GM10248 (cell line): Measurements from ENCODE around the gene GPR108.

Source experiments
- CTCF ChIA-PET: fragments of 300-600 bp; sonication (Branson Sonifier 250); formaldehyde crosslinking; extraction: SDS; loops from one replicate; lab custom pipeline; 2021; ENCODE audit warnings: antibody characterized with exemption; lab: Yijun Ruan, JAX
- POLR2A ChIA-PET: fragments of 350-650 bp; sonication (Branson Sonifier 250); formaldehyde crosslinking; extraction: SDS; loops from one replicate; lab custom pipeline; 2020; ENCODE audit warnings: antibody characterized with exemption; lab: Yijun Ruan, JAX
- DNase-seq: peaks from one replicate; pipeline ENCODE4 v3.0.0; 2012; ENCODE audit errors: extremely low spot score
- TF ChIP-seq, protein P1 (sequence below): IDR thresholded peaks from 2 replicates; pipeline ENCODE4 v1.5.1; 2012; ENCODE audit warnings: mild to moderate bottlenecking, low read depth; ENCODE audit errors: extremely low read depth, missing control alignments, control extremely low read depth

The GPR108 gene

DNA sequence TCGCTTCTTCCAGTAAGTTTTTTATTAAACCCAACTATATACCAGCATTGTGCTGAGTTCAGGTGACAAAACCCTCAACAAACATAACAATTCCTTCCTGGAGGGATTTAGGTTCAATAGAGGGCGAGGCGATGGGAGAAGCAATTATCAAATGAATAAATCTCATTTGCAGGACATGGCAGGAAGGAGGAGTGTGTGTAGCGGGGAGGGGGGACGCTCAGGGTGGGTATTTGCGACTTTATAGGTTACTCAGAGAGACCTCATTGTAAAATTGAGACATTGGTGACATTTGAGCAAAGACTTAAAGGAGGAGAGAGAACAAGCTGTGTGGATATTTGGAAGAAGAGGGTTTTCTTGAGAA is 20.8 kb downstream of the GPR108 start:
- TF ChIP-seq, protein P1, sequence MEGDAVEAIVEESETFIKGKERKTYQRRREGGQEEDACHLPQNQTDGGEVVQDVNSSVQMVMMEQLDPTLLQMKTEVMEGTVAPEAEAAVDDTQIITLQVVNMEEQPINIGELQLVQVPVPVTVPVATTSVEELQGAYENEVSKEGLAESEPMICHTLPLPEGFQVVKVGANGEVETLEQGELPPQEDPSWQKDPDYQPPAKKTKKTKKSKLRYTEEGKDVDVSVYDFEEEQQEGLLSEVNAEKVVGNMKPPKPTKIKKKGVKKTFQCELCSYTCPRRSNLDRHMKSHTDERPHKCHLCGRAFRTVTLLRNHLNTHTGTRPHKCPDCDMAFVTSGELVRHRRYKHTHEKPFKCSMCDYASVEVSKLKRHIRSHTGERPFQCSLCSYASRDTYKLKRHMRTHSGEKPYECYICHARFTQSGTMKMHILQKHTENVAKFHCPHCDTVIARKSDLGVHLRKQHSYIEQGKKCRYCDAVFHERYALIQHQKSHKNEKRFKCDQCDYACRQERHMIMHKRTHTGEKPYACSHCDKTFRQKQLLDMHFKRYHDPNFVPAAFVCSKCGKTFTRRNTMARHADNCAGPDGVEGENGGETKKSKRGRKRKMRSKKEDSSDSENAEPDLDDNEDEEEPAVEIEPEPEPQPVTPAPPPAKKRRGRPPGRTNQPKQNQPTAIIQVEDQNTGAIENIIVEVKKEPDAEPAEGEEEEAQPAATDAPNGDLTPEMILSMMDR: no peak
- ChIA-PET CTCF (interaction anchor here (1.2 to 1.8 kb wide), 3 partner anchors 11 to 147 kb away, joined by 3 to 5 read pairs (median 5); no protein-coding TSS in a partner anchor), POLR2A (no interaction called here)

DNA sequence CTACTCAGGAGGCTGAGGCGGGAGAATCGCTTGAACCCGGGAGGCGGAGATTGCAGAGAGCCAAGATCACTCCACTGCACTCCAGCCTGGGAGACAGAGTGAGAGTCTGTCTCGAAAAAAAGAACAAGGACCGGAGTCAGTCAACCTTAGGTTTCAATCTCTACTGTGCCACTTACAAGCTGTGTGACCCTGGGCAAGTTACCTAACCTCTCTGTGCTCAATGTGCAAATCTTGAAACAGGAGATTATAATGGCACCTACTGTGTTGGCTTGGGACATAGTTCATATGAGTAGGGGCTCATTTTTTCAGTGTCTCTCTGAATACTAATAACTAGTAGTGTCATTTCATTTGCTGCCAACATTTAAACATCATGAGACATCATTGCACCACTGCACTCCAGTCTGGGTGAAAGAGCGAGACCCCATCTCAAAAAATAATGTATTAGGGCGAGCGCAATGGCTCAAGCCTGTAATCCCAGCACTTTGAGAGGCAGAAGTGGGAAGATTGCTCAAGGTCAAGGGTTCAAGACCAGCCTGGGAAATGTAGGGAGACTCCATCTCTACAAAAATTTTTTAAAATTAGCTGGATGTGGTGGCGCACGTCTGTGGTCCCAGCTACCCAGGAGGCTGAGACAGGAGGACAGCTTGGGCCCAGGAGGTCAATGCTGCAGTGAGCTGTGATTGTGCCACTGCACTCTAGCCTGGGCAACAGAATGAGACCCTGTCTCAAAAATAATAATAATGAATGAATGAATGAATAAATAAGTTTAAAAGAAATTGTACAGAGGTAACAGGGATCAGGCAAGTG is 22.4 kb downstream of the GPR108 start:
- TF ChIP-seq, protein P1: no peak
- DNase-seq: no peak
- POLR2A ChIA-PET: no interaction called here
- CTCF ChIA-PET: interaction anchor here (1.8 kb wide), 1 partner anchor 149 kb away, joined by 5 read pairs; no protein-coding TSS in a partner anchor

More for the DNA sequence above, 20.8 kb downstream of the GPR108 start:
- no peak for DNase-seq

DNA sequence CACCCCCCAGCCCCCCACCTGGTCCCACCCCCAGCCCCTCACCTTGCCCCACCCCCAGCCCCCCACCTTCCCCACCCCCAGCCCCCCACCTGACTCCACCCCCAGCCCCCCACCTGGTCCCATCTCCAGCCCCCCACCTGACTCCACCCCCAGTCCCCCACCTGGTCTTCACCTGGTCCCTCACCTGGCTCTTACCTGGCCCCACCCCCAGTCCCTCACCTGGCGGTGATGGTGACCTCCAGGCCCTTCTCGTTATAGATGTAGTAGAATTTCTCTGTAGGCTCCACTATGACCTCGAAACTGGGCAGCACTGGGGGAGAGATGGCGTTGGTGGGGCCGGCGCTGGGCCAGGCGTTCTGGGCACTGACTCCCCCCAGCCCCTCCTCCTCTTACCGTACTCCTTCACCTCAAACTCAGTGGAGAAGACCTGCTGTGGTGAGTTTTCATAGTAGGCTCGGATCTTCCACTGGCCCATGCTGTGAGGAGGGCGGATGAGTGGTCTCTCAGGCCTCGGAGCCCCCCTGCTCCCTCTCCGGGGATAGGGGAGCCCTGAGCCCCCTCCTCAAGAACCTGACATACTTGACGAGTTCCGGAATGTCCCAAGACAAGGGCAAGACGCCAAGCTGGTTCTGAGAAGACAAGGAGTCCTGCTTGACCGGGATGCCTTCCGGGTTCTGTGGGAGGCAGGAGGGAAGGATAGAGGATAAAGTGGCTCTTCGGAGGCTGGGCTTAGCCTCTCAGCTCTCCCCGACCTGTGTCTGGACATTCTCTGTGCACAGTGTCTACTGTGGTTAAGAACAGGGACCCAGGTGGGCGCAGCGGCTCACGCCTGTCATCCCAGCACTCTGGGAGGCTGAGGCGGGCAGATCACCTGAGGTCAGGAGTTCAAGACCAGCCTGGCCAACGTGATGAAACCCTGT is 23.3 kb downstream of the GPR108 start:
- ChIA-PET CTCF (no interaction called here), POLR2A (no interaction called here)
- TF ChIP-seq, protein P1: no peak
- no peak for DNase-seq

DNA sequence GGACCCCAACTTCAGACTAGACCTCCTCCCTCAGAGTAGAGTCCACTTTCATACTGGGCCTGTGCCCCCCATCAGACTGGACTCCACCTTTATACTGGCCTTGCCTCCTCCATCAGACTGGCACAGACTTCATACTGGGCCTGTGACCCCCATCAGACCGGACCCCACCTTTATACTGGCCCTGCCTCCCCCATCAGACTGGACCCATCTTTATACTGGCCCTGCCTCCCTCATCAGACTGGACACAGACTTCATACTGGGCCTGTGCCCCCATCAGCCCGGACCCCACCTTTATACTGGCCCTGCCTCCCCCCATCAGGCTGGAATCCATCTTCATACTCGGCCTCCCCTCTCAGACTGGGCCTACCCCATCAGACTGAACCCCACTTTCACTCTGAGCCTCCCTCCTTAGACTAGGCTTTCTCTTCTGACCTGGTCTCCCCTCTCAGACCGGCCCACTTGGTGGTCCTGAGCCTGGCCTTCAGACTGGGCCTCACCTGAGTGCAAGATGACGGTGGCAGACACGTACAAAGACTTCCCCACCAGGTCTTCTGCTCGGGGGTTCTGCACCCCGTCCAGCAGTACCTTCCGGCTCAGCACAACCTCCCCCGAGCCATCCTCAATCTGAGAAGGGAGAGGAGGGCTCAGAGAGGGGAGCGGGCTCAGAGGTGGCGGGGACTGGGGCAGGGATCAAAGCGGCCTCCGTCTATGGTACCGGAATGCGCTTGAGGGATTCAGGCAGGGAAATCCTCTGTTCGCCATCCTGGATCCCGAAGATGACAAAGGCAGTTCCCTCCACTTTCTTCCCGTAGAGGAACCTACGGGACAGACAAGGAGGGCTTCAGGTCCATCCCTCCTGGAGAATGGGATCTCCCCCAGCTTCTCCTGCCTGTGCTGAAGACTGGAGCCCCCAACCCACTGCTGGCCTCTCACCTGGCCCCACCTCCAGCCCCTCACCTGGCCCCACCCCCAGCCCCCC is 24.4 kb downstream of the GPR108 start:
- CTCF ChIA-PET: no interaction called here
- POLR2A ChIA-PET: no interaction called here
- no peak for DNase-seq
- TF ChIP-seq, protein P1: no peak

DNA sequence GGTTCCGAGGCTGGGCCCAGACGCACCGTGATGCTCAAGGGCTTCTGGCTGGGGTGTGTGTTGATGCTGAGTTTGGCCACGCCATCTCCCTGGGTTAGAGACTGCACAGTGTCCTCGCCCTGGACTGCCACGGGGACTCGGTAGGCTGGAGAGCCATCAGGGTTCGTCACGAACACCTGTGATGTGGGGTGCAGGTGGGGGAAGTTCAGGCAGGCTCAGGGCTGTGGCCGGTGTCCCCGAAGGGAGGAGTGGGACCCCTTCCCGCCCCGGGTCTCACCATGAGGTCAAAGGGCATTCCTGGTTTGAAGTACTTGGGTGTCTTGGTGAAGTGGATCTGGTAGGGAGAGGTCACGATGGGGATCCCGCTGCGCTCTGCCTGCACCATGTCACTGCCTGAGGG is 25.1 kb downstream of the GPR108 start:
- TF ChIP-seq, protein P1: no peak
- CTCF ChIA-PET: no interaction called here
- no peak for DNase-seq
- POLR2A ChIA-PET: no interaction called here
